Subcutaneous adipose tissue (tissue), 4 donors: Measurements from ENCODE around the gene USP49. TPM values are rescaled to one million over a fixed set of nuclear protein-coding genes. Genes with fewer than 3 reads are reported as not detected.

ENCODE experiments used
- total RNA-seq, 4 donors: library from RNA; depleted of rRNA; stranded (reverse); fragments of >200 nt; gene quantifications; one replicate each; pipeline ENCODE4 v1.1.0, GENCODE V29; 2016
- TF ChIP-seq, protein P1 (sequence below): fragments of 450-650 bp; IDR thresholded peaks from one replicate; pipeline ENCODE4 v1.5.1; 2016; ENCODE audit warnings: low read depth, mild to moderate bottlenecking, control low read depth, antibody characterized with exemption, moderate library complexity

The USP49 gene
- total RNA-seq, 4 donors from 2014 or later, result 4.1 to 7.8 (median 5.7) TPM

- TF ChIP-seq, protein P1, sequence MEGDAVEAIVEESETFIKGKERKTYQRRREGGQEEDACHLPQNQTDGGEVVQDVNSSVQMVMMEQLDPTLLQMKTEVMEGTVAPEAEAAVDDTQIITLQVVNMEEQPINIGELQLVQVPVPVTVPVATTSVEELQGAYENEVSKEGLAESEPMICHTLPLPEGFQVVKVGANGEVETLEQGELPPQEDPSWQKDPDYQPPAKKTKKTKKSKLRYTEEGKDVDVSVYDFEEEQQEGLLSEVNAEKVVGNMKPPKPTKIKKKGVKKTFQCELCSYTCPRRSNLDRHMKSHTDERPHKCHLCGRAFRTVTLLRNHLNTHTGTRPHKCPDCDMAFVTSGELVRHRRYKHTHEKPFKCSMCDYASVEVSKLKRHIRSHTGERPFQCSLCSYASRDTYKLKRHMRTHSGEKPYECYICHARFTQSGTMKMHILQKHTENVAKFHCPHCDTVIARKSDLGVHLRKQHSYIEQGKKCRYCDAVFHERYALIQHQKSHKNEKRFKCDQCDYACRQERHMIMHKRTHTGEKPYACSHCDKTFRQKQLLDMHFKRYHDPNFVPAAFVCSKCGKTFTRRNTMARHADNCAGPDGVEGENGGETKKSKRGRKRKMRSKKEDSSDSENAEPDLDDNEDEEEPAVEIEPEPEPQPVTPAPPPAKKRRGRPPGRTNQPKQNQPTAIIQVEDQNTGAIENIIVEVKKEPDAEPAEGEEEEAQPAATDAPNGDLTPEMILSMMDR, result no peak
Observed at GRCh38 chr6:41896281-41896680, 1.1 kb upstream of the USP49 start.

- TF ChIP-seq, protein P1, result no peak
Observed at GRCh38 chr6:41894366-41895299, 542 bp downstream of the USP49 start.

DNA sequence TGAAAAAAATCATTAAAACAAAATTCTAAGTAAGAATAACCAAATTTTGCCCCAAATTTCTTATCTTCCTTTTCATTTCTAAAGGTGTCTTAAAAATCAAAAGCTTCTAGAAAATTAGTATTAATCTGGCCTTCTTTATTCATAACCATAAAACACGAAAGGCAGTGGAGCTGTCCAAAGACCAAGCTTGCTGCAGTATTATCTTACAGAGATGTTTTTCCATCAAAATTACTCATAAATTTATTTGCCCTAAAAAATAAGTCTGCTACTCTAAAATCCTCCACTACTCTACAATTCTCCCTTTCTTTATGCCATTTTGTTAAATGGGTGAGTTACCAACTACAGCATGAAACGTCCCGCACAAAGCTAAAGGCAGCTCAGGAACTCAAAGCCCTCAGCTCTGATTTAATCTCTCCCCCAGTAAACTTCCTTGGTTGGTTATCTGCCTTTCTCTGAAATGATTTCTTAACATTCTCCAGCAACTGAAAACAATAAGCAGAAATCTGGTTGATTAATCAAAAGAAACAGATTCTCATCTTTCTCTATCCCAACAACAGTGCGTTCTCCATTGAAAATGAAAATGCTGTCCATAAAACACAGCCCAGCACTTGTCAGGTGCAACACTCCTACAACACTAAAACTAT, 2.1 kb downstream of the USP49 start:
- TF ChIP-seq, protein P1, result no peak

GRCh38 chr6:41887331-41887751, 7.8 kb downstream of the USP49 start:
- TF ChIP-seq, protein P1, result no peak

GRCh38 chr6:41885930-41886329, 9.2 kb downstream of the USP49 start:
- TF ChIP-seq, protein P1, result no peak

GRCh38 chr6:41884957-41885356, 10.2 kb downstream of the USP49 start:
- TF ChIP-seq, protein P1, result no peak

DNA sequence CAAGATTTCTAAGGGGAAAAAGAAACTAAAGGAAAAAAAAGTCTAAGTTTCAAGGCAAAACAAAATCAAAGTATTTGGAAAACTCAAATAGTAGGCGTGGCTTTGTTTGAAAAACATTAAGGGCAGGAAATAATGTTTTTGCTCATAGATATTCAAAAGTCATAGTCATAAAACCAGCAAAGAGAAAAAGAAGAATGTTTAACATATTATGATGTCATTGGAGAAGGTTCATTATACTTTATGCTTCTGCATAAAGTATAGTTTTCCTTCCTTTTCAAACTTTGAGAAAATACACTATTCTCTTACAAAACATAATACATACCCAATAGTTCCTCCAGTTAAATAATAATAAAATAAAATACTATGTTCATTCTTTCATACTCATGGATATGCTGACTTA, 13.7 kb downstream of the USP49 start:
- TF ChIP-seq, protein P1, result no peak
